ENCODE data around the gene KDM6B.
A peak's percentile ranks its signal among the peaks of the same experiment; 100 is the strongest.

DNA sequence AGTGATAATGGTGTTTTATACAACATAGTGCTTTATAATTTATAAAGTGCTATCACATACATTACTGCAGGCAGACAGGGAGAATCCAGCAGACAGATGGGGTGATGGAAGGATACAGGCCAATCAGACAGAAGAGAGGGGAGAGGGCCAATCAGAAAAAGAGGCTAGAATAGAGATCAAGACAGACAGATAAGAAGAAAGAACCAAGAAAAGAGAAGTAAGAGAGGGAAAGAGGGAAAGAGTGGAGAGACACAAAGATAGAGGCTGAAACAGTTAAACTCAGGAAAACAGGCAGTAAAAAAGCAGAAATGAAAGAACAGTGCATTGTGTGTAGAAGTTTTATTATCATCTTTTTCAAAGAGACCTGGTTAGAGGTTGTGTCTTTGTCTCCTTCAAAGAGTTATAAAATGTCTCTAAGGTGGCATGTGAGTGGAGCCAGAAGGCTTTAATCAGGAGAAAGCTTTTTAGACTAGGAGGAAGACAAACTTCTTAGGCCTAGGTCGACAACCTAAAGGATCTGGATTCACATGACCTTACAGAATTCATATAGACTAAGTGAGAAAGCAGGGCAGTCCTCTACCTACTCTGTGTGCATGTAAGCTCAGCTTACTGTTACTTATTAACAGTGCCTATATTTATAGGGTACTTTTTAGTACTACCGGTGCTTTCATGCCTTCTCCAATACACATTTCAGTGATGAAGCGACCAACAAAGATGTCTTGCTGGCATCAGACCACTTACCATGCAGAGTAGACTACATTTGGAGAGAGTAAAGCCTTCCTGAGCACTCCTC lies 46.3 kb downstream of the KDM6B start:
- TF ChIP-seq POLR2AphosphoS5 (IDR thresholded peaks at IDR 0.05) = peak; percentile 66
- TF ChIP-seq SMC3 (conservative IDR thresholded peaks at IDR 0.05; ENCODE audit: poor library complexity) = no peak
- TF ChIP-seq, protein P1, sequence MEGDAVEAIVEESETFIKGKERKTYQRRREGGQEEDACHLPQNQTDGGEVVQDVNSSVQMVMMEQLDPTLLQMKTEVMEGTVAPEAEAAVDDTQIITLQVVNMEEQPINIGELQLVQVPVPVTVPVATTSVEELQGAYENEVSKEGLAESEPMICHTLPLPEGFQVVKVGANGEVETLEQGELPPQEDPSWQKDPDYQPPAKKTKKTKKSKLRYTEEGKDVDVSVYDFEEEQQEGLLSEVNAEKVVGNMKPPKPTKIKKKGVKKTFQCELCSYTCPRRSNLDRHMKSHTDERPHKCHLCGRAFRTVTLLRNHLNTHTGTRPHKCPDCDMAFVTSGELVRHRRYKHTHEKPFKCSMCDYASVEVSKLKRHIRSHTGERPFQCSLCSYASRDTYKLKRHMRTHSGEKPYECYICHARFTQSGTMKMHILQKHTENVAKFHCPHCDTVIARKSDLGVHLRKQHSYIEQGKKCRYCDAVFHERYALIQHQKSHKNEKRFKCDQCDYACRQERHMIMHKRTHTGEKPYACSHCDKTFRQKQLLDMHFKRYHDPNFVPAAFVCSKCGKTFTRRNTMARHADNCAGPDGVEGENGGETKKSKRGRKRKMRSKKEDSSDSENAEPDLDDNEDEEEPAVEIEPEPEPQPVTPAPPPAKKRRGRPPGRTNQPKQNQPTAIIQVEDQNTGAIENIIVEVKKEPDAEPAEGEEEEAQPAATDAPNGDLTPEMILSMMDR (IDR thresholded peaks at IDR 0.05; ENCODE audit: poor library complexity, severe bottlenecking) = no peak
- peak; percentile 37 for TF ChIP-seq EP300 (conservative IDR thresholded peaks at IDR 0.05; ENCODE audit: poor library complexity, severe bottlenecking)
- no peak for TF ChIP-seq EZH2 (IDR thresholded peaks at IDR 0.05; ENCODE audit: borderline replicate concordance, insufficient read depth, low read length, poor library complexity, severe bottlenecking)
- TF ChIP-seq REST (IDR thresholded peaks at IDR 0.05; ENCODE audit: borderline replicate concordance) = peak; percentile 44
- no peak for TF ChIP-seq RAD21 (conservative IDR thresholded peaks at IDR 0.05)
- no peak for TF ChIP-seq TAF1 (IDR thresholded peaks at IDR 0.05; ENCODE audit: low read depth)
- TF ChIP-seq MXI1 (conservative IDR thresholded peaks at IDR 0.05; ENCODE audit: poor library complexity, severe bottlenecking) = no peak

Measured in neural cell (in vitro differentiated cells).